ENCODE results near the gene METTL13.

DNA sequence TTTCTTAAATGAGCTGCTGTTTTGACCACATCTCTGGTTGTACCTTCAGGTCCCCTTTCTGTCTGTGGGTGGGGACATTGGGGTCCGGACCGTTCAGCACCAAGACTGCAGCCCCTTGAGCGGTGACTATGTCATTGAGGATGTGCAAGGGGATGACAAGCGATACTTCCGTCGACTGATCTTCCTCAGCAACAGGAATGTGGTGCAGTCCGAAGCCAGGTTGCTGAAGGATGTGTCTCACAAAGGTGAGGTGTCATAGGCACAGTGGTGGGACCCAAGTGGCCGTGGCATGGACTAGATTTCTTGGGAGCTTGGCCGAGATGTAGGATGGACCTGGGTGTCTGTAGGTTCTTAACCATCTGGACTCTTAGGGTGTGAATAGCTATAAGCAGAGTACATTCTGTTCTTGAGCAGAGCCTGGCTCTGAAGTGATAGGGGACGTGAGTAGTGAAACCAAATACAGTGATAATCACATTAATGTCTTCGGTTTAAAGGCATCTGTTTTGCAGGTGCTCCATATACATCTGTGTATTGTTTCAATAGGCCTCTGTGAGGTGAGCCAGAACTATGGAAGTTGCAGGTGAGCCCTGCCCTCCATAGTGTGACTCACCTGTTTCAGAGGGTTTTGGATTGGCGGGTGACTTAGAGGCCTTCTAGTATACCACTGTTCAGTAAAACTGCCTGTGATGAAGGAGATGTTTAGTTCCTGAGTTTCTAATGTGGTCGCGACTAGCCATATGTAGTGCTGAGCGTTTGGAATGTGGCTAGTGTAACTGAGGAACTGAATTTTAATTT is 6.4 kb downstream of the METTL13 start:
- TF ChIP-seq, protein P1, sequence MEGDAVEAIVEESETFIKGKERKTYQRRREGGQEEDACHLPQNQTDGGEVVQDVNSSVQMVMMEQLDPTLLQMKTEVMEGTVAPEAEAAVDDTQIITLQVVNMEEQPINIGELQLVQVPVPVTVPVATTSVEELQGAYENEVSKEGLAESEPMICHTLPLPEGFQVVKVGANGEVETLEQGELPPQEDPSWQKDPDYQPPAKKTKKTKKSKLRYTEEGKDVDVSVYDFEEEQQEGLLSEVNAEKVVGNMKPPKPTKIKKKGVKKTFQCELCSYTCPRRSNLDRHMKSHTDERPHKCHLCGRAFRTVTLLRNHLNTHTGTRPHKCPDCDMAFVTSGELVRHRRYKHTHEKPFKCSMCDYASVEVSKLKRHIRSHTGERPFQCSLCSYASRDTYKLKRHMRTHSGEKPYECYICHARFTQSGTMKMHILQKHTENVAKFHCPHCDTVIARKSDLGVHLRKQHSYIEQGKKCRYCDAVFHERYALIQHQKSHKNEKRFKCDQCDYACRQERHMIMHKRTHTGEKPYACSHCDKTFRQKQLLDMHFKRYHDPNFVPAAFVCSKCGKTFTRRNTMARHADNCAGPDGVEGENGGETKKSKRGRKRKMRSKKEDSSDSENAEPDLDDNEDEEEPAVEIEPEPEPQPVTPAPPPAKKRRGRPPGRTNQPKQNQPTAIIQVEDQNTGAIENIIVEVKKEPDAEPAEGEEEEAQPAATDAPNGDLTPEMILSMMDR (IDR thresholded peaks at IDR 0.05), result no peak
- TF ChIP-seq EZH2 (IDR thresholded peaks at IDR 0.05; ENCODE audit: borderline replicate concordance, insufficient read depth, low read depth, low read length, poor library complexity, severe bottlenecking), result no peak

Data from B cell (primary cell).